ENCODE data around the gene PHACTR3. TPM values are rescaled to one million over a fixed set of nuclear protein-coding genes. Genes with fewer than 3 reads are reported as not detected.

PHACTR3 gene
- total RNA-seq, 4 donors from 2014 or later: 0.54 to 0.81 (median 0.59) TPM; not detected in 1

DNA sequence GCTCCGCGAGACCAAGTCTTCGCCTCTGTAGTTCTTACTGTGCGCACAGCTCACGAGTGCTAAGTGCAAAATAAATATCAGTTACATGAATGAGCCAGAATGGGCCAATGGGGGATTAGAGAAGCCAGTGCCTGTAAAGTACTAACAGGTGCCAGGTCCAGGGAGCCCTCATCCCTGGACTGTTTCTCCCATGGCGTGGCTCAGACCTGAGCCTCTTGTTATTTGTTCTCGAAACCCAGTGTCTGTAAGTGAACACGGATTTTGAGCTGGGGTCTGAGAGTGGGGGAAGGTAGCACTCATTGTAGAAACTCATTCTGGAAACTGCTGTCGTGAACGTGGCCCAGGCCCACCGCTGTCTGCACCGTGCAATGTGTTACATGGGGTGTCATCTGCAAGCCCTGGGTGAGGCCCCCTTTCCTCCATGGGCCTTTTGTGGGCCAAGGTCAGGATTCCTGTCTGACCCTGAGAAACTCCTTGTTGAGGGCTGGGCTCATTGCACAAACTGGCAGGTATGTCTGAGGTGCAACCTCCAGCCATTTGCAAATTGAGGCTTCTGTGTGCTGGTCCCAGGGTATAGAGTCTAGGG, 174.4 kb downstream of the PHACTR3 start:
- TF ChIP-seq POLR2A (IDR thresholded peaks at IDR 0.05): no peak
- TF ChIP-seq EP300 (IDR thresholded peaks at IDR 0.05): no peak
- TF ChIP-seq, protein P1, sequence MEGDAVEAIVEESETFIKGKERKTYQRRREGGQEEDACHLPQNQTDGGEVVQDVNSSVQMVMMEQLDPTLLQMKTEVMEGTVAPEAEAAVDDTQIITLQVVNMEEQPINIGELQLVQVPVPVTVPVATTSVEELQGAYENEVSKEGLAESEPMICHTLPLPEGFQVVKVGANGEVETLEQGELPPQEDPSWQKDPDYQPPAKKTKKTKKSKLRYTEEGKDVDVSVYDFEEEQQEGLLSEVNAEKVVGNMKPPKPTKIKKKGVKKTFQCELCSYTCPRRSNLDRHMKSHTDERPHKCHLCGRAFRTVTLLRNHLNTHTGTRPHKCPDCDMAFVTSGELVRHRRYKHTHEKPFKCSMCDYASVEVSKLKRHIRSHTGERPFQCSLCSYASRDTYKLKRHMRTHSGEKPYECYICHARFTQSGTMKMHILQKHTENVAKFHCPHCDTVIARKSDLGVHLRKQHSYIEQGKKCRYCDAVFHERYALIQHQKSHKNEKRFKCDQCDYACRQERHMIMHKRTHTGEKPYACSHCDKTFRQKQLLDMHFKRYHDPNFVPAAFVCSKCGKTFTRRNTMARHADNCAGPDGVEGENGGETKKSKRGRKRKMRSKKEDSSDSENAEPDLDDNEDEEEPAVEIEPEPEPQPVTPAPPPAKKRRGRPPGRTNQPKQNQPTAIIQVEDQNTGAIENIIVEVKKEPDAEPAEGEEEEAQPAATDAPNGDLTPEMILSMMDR (IDR thresholded peaks at IDR 0.05): no peak
- no peak for TF ChIP-seq POLR2AphosphoS5 (IDR thresholded peaks at IDR 0.05)
- H3K27ac ChIP-seq: no peak overlapping the region
- ATAC-seq: no peak
- no peaks in the 10 kb centered on the region for H3K36me3 ChIP-seq
- H3K9me3 ChIP-seq: no peaks in the 10 kb centered on the region
- H3K4me3 ChIP-seq: no peak overlapping the region
- peaks cover 6% of the 10 kb centered on the region for H3K27me3 ChIP-seq
- H3K4me1 ChIP-seq: no peaks in the 10 kb centered on the region
- WGBS, 2 donors (ENCODE audit: low coverage in 1 of 2): 71 to 82% methylated on average over 4 to 7 of the region's 12 CpGs

DNA sequence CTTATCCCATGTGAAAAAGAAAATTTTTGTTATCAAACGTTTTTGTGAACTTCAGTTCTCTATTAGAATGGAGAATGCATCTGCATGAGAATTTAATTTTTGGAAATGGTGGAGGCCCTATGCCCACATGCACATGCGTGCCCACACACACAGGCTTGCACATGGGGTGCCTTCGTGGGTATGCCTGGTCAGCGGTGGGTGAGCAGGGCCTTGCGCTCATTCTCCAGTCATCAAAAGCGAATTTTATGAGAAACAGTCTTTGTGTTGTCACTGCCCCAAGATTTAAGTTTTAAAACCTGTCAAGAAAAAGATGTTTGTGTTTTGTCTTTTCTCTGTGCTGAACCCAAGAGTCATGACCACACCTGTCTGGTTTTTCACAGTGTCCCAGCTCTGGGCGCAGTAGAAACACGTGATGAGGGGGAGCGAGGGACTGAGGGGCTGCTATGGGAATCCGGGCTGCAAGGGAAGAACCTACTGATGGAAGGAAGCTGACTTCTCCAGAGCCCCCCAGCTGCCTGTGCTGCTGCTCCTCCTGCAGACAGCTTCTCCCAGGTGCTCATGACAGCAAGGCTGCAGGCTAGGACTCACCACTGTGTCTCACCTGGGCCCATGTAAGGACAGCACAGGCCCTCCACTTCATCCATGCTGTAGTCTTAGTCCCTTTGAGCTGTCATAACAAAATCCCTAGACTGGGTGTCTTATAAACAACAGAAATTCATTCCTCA, 175.5 kb downstream of the PHACTR3 start:
- Histone ChIP-seq H3K27ac (no peak overlapping the region), H3K9me3 (no peaks in the 10 kb centered on the region), H3K4me1 (no peaks in the 10 kb centered on the region), H3K4me3 (no peak overlapping the region), H3K36me3 (no peaks in the 10 kb centered on the region), H3K27me3 (peaks cover 6% of the 10 kb centered on the region)
- no peak for ATAC-seq
- 71 to 82% methylated on average over 5 to 8 of the region's 10 CpGs for WGBS, 2 donors (ENCODE audit: low coverage in 1 of 2)
- TF ChIP-seq POLR2A (IDR thresholded peaks at IDR 0.05): no peak
- TF ChIP-seq EP300 (IDR thresholded peaks at IDR 0.05): no peak
- TF ChIP-seq, protein P1 (IDR thresholded peaks at IDR 0.05): no peak
- no peak for TF ChIP-seq POLR2AphosphoS5 (IDR thresholded peaks at IDR 0.05)

DNA sequence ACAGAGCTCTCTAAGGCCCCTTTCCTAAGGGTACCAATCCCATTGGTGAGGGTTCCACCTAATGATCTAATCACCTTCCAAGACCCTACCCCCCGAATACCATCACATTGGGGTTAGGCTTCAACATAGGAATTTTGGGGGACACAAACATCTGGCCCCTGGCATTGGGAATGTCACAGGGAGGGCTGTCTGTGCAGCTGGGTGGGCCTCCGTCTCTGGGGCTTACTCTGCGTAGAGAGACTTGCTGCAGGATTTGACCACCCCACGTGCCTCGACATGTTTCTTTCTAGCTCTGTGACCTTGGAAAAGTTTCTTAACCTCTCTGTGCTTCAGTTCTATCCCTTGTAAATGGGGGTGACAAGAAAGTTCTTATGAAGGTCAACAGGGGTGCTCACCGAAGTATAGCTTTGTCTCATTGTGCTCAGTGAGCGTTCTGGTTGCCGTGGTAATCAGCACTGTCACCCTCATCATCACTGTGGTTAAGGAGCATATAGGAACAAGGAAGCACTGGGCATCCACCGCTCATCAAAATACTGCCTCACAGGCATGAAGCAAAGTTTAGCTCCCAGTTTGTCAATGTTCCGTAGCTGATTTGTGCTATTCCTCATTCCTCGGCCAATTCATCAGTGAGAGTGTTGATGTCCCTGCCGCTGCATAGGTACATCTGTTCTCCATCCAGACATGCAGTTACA, 176.3 kb downstream of the PHACTR3 start:
- ATAC-seq: no peak
- Histone ChIP-seq H3K9me3 (no peaks in the 10 kb centered on the region), H3K27ac (no peak overlapping the region), H3K27me3 (peaks cover 6% of the 10 kb centered on the region), H3K4me1 (no peaks in the 10 kb centered on the region), H3K4me3 (no peak overlapping the region), H3K36me3 (no peaks in the 10 kb centered on the region)
- WGBS, 2 donors (ENCODE audit: low coverage in 1 of 2): 89 to 95% methylated on average over 1 to 11 of the region's 12 CpGs
- TF ChIP-seq POLR2AphosphoS5 (IDR thresholded peaks at IDR 0.05) (no peak), POLR2A (IDR thresholded peaks at IDR 0.05) (no peak), EP300 (IDR thresholded peaks at IDR 0.05) (no peak)
- TF ChIP-seq, protein P1 (IDR thresholded peaks at IDR 0.05): no peak

DNA sequence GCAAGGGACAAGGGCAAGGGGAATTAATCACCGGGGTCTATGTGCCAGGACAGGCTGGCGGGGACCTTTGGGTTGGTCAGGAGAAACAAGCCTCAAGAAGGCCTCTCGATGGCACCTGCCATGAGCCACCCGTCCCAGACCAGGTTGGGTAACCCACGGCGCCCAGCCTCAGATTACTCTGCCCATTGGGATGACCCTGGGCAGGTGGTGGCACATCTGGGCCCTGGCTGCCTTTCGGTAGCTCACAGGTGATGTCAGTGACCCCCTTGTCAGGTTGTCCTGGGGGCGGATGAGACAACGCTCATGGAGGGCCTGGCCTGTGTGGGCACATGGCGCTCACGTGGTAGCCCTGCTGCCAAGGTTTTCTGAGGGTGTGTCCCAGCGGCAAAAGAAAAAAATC, 176.9 kb downstream of the PHACTR3 start:
- Histone ChIP-seq H3K27ac (no peak overlapping the region), H3K27me3 (peaks cover 10% of the 10 kb centered on the region), H3K36me3 (no peaks in the 10 kb centered on the region), H3K4me1 (no peaks in the 10 kb centered on the region), H3K9me3 (no peaks in the 10 kb centered on the region), H3K4me3 (no peak overlapping the region)
- WGBS, 2 donors (ENCODE audit: low coverage in 1 of 2): 90 to 100% methylated on average over 1 to 5 of the region's 12 CpGs
- no peak for TF ChIP-seq EP300 (IDR thresholded peaks at IDR 0.05)
- TF ChIP-seq POLR2A (IDR thresholded peaks at IDR 0.05): no peak
- TF ChIP-seq POLR2AphosphoS5 (IDR thresholded peaks at IDR 0.05): no peak
- TF ChIP-seq, protein P1 (IDR thresholded peaks at IDR 0.05): no peak
- ATAC-seq: no peak

Measured in gastroesophageal sphincter (tissue), 4 donors.